ENCODE measurements around the gene TTC21A.
"Not testable (repeated sequence)": the region's sequence is repeated elsewhere in the genome, so short reads cannot be mapped to it uniquely, and the experiment has no call there.

Gene TTC21A

GRCh38 chr3:39107388-39108199, at the start of gene TTC21A, which contains the start of gene GORASP1:
Gene TTC21A, plus strand, starts transcription at chr3:39107680. Its CDS starts 158 bp downstream, at chr3:39107838.
Gene GORASP1, minus strand, starts transcription at chr3:39107627. Its CDS starts 86 bp downstream, at chr3:39107541.
- DNase-seq (ENCODE audit: extremely low read depth in 1 of 2, low read depth in 1 of 2): peak; percentile 43 to 55

- DNase-seq (ENCODE audit: extremely low read depth in 1 of 2, low read depth in 1 of 2): not testable (repeated sequence)
Observed at GRCh38 chr3:39061228-39061627, 46.3 kb upstream of the TTC21A start.

GRCh38 chr3:39062180-39062579, 45.3 kb upstream of the TTC21A start:
- DNase-seq (ENCODE audit: extremely low read depth in 1 of 2, low read depth in 1 of 2): no peak

- DNase-seq (ENCODE audit: extremely low read depth in 1 of 2, low read depth in 1 of 2): no peak
Observed at GRCh38 chr3:39063143-39063542, 44.3 kb upstream of the TTC21A start.

GRCh38 chr3:39064646-39065045, 42.8 kb upstream of the TTC21A start:
- no peak for DNase-seq (ENCODE audit: extremely low read depth in 1 of 2, low read depth in 1 of 2)

- no peak for DNase-seq (ENCODE audit: extremely low read depth in 1 of 2, low read depth in 1 of 2)
Observed at GRCh38 chr3:39065197-39065596, 42.3 kb upstream of the TTC21A start.

- no peak for DNase-seq (ENCODE audit: extremely low read depth in 1 of 2, low read depth in 1 of 2)
Observed at GRCh38 chr3:39067286-39067685, 40.2 kb upstream of the TTC21A start.

GRCh38 chr3:39068556-39068955, 38.9 kb upstream of the TTC21A start:
- DNase-seq (ENCODE audit: extremely low read depth in 1 of 2, low read depth in 1 of 2): no peak

GRCh38 chr3:39075910-39076309, 31.6 kb upstream of the TTC21A start:
- no peak for DNase-seq (ENCODE audit: extremely low read depth in 1 of 2, low read depth in 1 of 2)

- no peak for DNase-seq (ENCODE audit: extremely low read depth in 1 of 2, low read depth in 1 of 2)
Observed at GRCh38 chr3:39079530-39079929, 27.9 kb upstream of the TTC21A start.

- no peak for DNase-seq (ENCODE audit: extremely low read depth in 1 of 2, low read depth in 1 of 2)
Observed at GRCh38 chr3:39080026-39080425, 27.5 kb upstream of the TTC21A start.

- no peak for DNase-seq (ENCODE audit: extremely low read depth in 1 of 2, low read depth in 1 of 2)
Observed at GRCh38 chr3:39082666-39083313, 24.7 kb upstream of the TTC21A start.

- DNase-seq (ENCODE audit: extremely low read depth in 1 of 2, low read depth in 1 of 2): no peak
Observed at GRCh38 chr3:39086144-39086543, 21.3 kb upstream of the TTC21A start.

GRCh38 chr3:39088456-39088855, 19.0 kb upstream of the TTC21A start:
- DNase-seq (ENCODE audit: extremely low read depth in 1 of 2, low read depth in 1 of 2): no peak

- no peak for DNase-seq (ENCODE audit: extremely low read depth in 1 of 2, low read depth in 1 of 2)
Observed at GRCh38 chr3:39088889-39089288, 18.6 kb upstream of the TTC21A start.

- no peak for DNase-seq (ENCODE audit: extremely low read depth in 1 of 2, low read depth in 1 of 2)
Observed at GRCh38 chr3:39090922-39091321, 16.6 kb upstream of the TTC21A start.

- no peak for DNase-seq (ENCODE audit: extremely low read depth in 1 of 2, low read depth in 1 of 2)
Observed at GRCh38 chr3:39094851-39095677, 12.4 kb upstream of the TTC21A start.

GRCh38 chr3:39095778-39096177, 11.7 kb upstream of the TTC21A start:
- DNase-seq (ENCODE audit: extremely low read depth in 1 of 2, low read depth in 1 of 2): no peak

- no peak for DNase-seq (ENCODE audit: extremely low read depth in 1 of 2, low read depth in 1 of 2)
Observed at GRCh38 chr3:39096775-39097174, 10.7 kb upstream of the TTC21A start.

- DNase-seq (ENCODE audit: extremely low read depth in 1 of 2, low read depth in 1 of 2): no peak
Observed at GRCh38 chr3:39097716-39098472, 9.6 kb upstream of the TTC21A start.
